Myocyte (in vitro differentiated cells): ENCODE results near the gene AOAH. TPM values are rescaled to one million over a fixed set of nuclear protein-coding genes. Genes with fewer than 3 reads are reported as not detected.
"Not testable (repeated sequence)": the region's sequence is repeated elsewhere in the genome, so short reads cannot be mapped to it uniquely, and the experiment has no call there.

Experiments used
- DNase-seq: peaks from one replicate; pipeline ENCODE4 v3.0.0-alpha.2; 2012; ENCODE audit warnings: low read depth
- total RNA-seq: library from RNA; depleted of rRNA; stranded (reverse); fragments of >200 nt; gene quantifications from 2 replicates; pipeline ENCODE4 v1.2.3, GENCODE V29; 2014

The AOAH gene
- total RNA-seq, 1 donor from 2014 or later, result not detected

DNA sequence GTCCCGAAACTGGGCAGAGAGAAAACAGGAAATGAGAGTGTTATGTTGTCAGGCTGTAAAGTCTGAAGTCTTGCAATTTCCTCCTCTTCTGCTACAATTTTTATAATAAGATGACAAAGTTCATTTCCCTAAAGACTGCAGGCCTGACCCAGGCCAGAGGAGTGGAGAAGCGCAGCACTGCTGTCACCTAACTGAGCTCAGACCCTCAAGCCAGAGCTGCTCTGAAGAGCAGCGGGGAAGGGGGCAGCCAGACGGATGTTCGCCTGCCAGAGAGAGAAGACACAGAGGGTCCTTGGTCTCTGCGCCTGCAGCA lies 12.6 kb upstream of the AOAH start:
- DNase-seq, result no peak

DNA sequence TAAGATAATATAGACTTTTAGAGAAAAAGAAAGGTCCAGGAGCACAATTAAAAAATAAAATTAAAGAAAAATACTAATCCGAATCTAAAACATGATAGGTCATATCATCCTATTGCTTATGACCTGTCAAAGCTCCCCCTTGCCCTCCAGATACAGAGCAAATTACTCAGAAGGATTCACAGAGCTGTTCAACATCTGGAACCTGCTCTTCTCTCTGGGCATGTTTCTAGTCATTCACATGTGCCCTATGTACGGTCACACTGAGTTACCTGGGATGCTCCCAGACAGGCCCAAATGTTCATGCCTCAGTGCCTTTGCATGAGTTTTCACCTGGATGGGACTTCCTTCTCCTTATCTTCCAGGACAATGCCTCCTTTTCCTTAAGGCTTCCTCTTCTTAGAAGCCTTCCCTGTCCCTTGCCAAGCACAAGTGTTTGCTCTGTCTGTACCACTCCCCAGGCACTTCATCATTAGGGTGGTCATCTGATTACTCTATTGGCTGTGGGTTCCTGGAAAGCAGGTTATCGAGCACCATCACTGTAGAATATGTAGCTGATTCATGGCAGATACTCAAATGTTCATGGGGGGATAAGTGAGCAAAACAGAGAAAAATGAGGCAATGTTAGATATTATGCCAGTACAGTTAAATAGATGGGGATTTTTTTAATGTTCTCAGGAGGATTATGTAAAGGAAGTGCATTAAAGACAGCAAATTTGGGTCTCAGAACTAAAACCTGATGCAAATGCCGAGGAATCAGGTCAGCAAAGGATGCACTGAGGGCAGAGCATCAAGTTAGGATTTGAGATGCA lies 12.0 kb upstream of the AOAH start:
- no peak for DNase-seq

DNA sequence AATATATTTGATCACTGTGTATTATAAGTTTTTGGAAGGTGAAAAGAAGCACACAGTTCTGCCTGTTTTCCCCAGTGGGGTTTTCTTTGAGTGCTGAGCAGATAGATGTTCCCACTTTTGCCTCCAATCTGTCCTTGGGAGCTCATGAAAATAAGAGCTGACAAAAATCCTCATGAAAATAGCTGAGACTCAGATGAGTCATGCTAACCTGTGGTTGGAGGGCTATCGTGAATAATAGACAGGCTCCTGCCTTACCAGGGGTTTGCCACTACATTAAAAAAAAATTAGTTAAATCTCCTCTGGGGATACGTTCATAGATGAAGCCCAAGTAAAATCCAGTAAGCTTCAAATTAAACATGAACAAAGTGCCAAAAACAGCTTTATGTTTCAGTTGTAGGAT lies 10.9 kb upstream of the AOAH start:
- no peak for DNase-seq

DNA sequence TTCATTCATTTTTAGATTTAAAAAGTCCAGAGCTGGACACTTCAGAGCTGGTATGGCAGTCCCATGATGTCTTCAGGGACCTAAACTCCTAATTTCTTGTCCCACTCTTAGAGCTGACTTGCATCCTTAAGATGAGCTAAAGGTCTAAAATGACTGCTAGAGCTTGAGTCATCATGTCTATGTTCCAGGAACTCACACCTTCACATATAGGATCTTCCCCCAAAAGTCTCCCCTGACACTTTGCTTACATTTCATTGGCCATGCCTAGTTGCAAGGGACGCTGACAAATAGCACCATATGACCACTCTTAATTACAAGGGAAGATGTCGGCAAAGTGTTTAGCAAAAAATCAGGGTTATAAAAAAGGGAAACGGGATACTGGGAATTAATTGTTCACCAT lies 10.4 kb upstream of the AOAH start:
- DNase-seq, result no peak

DNA sequence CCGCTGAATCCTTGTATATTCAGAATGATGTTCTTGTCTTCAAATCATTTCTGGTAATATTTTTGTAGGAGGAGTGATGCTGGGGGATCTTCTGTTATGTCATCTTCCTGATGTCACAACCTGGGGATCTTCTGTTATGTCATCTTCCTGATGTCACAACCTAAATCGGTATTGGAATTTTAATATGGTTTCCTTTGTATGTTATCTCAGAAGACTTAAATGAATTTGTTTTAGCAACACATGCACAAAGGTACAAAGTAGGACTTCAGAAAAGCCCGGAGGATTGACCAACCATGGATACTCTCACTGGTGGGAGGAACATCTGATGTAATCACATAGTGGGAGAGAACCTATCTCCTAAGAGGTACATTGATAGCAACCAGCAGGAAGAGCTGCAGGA lies 9.1 kb upstream of the AOAH start:
- DNase-seq, result no peak

DNA sequence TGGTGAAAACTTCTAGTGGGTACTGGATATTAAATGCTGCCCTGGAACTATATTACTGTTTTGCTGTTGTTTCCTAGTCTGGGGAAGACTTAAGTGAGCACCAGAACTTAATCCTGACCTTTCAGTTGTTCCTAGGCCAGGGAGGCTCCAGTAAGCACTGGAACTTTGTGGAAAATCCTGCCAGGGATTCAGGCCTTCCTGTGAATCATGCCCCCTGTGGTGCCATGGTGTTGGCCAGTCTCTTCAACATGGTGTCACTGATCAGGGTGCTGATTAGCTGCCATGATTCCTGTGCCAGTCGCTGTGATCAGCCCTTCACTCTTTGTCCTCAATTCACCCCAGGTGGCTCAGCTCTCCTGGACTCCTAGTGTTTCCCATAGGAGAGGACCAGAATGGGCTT lies 8.5 kb upstream of the AOAH start:
- DNase-seq, result no peak

DNA sequence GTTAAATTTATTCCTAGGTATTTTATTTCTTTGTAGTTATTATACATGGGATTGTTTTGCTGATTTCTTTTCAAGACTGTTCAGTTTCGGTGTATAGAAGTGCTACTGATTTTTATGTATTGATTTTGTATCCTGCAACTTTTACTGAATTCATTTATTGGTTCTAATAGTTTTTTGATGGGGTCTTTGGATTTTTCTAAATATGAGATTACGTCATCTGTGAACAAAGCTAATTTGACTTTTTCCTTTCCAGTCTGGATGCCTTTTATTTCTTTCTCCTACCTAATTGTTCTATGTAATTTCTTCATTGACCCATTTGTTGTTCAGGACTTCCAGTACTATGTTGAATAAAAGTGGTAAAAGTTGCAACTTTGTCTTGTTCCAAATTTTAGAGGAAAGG lies 5.8 kb upstream of the AOAH start:
- no peak for DNase-seq

DNA sequence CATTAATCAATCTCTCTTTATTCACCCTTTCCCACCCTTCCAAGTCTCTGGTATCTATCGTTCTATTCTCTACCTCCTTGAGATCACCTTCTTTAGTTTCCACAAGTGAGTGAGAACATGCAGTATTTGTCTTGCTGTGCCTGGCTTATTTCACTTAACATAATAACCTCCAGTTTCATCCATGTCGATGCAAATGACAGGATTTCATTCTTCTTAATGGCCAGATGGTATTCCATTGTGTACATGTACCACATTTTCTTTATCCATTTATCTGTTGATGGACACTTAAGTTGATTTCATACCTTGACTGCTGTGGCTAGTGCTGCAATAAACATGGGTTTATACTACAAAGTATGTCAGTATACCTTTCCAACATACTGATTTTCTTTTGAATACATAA lies 3.8 kb upstream of the AOAH start:
- no peak for DNase-seq

DNA sequence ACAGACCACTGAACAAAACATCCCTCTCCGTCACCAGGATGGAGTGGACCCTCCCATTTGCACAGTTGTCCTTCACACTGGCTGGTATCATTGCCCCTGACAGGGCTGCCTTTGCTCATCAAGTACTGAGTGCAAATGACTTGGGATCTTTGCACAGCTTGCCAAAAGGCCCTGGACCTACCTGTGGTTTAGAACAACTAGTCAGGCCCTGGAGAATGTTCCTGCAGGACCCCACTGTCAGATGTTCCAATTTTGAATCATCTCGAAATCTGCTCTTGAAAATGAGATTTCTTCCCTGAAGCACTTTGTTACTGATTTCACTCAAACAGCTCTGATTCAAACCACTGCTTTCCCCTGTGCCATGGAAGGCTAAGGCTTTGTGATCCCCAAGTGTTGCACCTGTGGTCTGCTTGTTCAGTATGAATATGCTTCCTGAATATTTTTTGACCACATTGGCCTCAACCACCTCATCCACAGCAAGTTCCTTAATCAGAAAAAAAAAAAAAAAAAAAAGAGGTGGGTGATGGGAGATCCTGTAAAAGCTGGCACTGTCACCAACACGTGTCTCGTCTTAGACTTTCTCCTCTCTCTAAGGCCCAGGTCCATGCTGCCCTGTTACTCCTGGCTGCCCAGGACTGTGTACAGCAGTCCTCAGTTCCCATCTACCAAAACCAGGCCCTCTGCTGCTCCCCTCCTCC lies 2.7 kb upstream of the AOAH start:
- DNase-seq, result no peak

DNA sequence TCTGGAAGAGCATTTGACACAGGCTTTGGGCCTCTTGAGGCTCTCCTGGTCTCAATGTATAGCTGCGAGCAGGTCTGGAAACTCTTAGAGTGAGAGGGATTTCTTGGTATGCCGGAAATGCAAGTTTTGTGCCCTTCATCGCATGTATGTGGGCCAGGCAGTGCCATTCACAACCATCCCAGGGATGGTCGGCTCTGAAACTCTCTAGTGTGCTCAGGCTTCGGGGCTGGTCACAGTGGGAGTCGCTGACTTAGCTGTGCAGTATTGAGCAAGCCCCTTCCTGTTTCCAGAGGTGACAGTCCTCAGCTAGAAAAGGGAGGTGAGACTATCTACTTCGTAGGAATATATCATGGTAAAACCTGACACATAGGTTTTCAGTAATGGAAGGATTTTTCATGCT lies 2.0 kb upstream of the AOAH start:
- no peak for DNase-seq

DNA sequence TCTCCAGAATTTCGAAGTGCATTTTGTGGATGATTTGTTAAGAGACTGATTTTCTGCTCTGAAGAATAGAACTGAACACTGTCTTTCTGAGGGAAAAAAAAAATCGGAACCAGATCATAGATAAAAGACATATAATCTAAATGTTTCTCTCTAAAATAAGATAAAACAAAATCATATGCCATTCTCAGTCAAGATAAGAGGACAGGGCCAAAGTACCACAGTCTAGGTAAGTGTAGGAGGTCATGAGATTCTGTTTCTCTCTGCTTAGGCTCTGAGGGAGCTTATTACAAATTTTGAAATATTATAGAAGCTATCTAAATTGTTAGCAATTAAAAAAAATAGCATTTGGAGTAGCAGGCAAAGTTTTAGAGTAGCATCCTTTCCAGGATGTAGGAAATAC lies 702 bp upstream of the AOAH start:
- no peak for DNase-seq

DNA sequence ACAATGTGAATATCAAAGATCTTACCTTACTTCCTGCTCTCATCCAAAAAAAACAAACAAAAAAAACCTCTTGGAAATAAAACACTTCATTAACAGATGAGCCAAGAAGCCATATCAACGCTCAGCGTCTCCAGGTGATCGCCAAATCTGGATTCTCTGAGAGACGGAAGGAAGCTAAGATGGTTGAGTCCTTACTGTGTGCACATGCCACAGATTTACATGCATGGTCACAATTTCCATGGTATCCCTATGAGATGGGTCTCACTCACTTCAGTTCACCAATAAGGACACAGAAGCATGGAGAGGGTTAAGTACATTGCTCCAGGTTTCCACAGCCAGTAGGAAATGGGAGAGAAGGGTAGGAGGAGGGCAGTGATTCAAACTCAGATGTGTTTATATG lies 1.0 kb downstream of the AOAH start:
- no peak for DNase-seq

DNA sequence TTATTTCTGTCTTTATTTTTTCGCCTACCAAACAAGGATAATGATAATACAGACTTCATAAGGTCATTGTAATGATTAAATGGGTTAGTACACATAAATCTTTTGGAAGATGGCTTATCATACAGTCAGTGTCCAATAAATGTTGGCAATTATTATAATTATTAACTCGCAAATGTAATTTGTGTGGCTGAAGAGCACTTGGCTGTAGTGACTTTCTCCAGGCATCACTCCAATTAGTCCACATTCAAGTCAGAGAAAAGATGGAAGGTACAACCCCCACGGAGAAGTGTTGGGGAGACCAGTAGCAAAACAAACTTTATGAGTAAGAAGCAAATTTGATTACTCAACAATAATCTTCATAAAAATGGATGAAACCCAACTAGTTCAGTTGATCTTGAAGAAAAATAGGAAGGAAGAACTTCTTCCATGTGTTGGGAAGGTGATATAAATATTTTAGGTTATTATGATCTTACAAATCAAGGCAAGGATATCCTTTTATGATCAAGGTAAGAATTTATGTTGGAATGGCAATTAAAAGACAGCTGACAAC lies 5.1 kb downstream of the AOAH start:
- no peak for DNase-seq

DNA sequence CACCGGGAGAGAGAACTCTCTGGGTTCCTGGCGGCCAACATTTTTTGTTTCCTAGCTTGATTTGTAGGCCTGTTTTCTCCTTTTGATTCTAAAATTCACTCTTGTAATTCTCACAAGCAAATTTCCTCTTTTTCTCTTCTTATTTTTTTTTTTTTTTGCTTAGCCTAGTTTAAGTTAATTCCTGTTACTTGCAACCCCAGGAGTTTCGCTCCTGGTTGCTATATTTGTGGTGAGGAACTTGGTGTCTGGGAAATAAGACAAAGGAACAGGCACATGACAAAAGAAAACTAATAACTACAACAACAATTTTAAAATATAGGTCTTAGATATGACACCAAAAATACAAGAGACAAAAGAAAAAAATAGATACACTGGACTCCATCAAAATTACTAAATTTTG lies 6.7 kb downstream of the AOAH start:
- no peak for DNase-seq

DNA sequence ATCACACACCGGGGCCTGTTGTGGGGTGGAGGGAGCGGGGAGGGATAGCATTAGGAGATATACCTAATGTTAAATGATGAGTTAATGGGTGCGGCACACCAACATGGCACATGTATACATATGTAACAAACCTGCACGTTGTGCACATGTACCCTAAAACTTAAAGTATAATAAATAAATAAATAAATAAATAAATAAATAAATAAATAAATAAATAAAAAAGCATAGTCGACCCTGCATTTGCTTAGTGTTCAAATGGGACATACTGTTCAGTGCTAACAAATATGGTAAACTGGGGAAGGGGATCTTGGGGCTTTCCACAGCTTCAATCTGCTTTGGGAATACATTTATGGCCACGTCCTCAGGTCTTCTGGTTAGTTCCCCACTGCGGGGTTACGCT lies 7.5 kb downstream of the AOAH start:
- not testable (repeated sequence) for DNase-seq

DNA sequence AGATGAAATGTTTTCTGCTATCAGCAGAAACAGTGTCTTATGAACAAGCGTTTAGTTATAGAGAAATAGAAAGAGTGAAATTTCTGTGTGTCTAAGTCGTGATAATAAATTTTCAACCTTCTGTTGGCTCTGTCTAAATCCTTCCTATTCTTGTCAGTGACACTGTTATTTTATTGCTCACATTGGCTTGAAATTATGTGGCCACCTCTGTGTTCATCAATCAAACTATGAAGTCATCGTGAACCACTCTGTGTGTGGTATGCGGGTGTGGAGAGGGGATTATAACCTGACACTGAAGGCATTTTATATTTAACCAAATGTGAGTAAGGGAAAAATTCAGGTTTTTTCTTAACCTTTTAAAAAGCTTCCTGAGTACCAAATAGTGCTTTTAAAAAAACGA lies 12.3 kb downstream of the AOAH start:
- no peak for DNase-seq

DNA sequence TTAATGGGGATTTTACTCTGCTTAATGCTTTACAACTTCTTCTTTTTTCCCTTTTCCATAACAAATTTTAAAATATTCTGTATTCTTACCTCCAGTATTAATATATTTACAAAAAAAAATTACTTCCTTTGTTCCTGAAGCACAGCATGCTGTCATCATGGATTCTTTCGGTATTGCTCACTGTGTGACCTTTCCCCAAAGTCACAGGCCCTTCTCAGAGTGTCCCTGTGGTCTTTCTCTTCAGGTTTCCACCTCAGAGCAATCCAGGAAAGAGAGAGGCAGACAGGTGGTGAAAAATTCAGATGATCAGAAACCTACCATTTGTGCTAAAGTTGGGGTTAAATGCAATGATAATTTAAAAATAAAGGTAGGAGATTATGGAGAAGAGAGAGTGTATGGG lies 13.0 kb downstream of the AOAH start:
- no peak for DNase-seq

DNA sequence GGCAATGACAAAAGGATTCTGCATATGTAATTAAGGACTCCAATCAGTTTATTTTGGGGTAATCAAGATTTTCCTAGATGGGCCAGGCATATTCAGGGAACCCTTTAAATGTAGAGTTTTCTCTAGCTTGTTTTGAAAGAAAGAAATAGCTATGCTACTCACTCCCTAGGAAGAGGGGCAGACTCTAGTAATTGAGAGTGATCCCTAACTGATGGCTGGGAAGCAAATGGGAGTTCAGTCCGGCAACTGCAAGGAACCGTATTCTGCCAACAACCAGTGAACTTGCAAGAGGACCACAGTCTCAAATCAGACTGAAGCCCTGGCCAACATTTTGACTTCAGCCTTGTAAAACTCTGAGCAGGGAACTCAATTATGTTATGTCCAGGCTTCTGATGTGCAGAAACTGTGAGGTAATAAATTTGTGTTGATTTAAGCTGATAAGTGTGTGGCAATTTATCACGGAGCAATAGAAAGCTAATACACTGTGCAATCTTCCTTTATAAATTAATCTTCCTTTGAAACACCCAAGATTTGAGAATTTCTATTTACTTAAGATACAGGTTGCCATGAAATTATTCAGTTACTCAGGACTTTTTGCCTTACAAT lies 14.0 kb downstream of the AOAH start:
- DNase-seq, result no peak

DNA sequence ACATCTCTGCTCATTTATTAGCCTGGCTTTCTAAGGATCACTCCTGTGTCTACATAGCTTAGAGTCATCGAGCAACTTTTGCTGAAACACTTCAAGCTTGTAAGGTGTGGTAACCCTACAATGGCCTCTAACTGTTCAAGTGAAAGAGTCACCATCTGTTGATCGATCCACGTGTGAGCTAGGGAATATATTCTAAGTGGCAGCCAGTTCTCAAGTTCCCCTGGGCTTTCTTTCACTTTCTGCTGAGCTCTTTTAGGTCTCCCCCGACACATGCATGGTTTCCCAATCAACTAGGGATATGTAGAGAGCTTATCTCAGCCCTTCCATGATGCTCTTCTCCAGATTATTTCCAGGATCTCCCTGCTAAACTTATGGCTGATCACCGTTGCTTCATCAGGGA lies 15.5 kb downstream of the AOAH start:
- DNase-seq, result no peak

DNA sequence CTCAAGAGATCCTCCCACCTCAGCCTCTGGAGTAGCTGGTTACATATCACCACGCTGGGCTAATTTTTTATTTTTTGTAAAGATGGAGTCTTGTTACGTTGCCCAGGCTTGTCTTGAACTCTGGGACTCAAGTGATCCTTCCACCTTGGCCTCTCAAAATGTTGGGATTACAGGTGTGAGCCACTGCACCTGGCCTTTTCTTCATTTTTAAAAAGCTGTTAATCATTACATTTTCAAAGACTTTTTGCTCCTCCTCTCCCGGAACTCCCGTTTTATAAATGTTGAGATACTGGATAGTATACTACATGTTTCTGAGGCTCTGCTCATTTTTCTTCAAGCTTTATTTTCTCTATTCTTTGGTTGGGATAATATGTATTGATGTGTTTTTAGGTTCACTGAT lies 16.4 kb downstream of the AOAH start:
- no peak for DNase-seq

DNA sequence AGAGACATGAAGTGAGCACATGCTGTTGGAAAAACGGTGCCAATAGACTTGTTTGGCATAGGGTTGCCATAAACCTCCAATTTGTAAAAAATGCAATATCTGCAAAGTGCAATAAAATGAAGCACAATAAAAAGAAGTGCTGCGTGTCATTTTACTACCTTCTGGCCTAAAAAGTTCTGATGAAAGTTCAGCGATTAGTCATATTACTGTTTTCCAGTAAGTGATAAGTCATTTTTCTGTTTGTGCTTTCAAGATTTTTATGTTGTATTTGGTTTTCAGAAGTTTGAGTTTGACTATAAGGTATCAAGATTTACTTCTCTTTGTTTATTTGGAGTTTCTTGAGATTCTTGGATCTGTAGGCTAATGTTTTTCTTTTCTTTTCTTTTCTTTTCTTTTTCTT lies 16.8 kb downstream of the AOAH start:
- DNase-seq, result no peak

DNA sequence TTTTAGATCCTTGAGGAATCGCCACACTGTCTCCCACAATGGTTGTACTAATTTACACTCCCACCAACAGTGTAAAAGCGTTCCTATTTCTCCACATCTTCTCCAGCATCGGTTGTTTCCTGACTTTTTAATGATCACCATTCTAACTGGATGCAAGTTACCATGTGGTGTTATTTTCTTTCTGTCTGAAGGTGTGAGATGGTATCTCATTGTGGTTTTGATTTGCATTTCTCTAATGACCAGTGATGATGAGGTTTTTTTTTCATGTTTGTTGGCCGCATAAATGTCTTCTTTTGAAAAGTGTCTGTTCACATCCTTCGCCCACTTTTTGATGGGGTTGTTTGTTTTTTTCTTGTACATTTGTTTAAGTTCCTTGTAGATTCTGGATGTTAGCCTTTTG lies 20.4 kb downstream of the AOAH start:
- not testable (repeated sequence) for DNase-seq

DNA sequence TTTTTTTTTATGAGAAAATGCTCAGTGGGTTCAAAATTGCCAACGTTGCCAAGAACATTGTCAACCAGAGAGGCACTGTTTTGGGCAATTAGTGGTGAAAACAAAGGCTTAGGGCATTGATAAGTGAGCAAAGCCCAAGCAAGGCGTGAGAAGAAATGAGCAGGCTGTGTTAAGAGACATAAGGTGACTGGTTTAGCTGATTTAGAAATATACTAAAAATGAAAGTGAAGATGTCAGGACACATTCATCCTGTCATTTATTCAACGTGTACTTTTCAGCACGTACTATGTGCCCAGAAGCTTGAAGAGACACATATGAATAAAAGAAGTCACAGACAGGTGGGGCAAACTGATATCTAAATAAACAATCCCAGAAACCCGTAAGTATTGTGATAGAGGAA lies 31.8 kb downstream of the AOAH start:
- DNase-seq, result no peak
